ENCODE results near the gene SMIM24. TPM values are rescaled to one million over a fixed set of nuclear protein-coding genes. Genes with fewer than 3 reads are reported as not detected.

Gene SMIM24
- total and polyA plus RNA-seq, 4 experiments from 2014 or later: not detected

GRCh38 chr19:3496392-3497273 lies 16.3 kb upstream of the SMIM24 start:
- Histone ChIP-seq H3K27me3 (ENCODE audit: insufficient read depth, low read length) (no peaks in the 10 kb centered on the region), H3K4me1 (ENCODE audit: insufficient read depth, low read length) (peaks cover 31% of the 10 kb centered on the region), H3K36me3 (ENCODE audit: insufficient read depth, low read length) (peaks cover 18% of the 10 kb centered on the region), H3K27ac (ENCODE audit: low read depth, low read length) (no peak overlapping the region), H3K9me3 (ENCODE audit: control insufficient read depth in 1 of 2, low read length in 2 of 2) (no peaks in the 10 kb centered on the region), H3K4me3 (ENCODE audit: low read length in 2 of 2) (no peak overlapping the region)
- H3K4me3 Mint-ChIP-seq: peak overlapping the region in 1 of 8 donors; percentile 33
- ChIA-PET CTCF (ENCODE audit: partially characterized antibody) (interaction anchor here (6.1 kb wide), 1 partner anchor 11 kb away, joined by 39 read pairs; no protein-coding TSS in a partner anchor), POLR2A (ENCODE audit: partially characterized antibody) (interaction anchor here (1.4 kb wide), 1 partner anchor 8 kb away, joined by 4 read pairs; no protein-coding TSS in a partner anchor)
- H3K36me3 Mint-ChIP-seq: peaks cover 20 to 33% of the 10 kb centered on the region in 2 donors
- H3K27ac Mint-ChIP-seq: peak overlapping the region in 1 of 7 donors; percentile 53
- no peaks in the 10 kb centered on the region for H3K27me3 Mint-ChIP-seq
- peaks cover 14 to 35% (median 19%) of the 10 kb centered on the region in 4 donors for H3K4me1 Mint-ChIP-seq
- DNase-seq: peak in 1 of 5 donors; percentile 13
- intact Hi-C loops (cut with micrococcal nuclease): no loop called here
- peaks cover 0 to 5% (median 0%) of the 10 kb centered on the region in 8 donors for H3K9me3 Mint-ChIP-seq

- H3K36me3 ChIP-seq (ENCODE audit: insufficient read depth, low read length): peaks cover 22% of the 10 kb centered on the region
- intact Hi-C loops (cut with micrococcal nuclease): no loop called here
- H3K36me3 Mint-ChIP-seq: peaks cover 20 to 32% of the 10 kb centered on the region in 2 donors
Observed at GRCh38 chr19:3494559-3494958, 14.2 kb upstream of the SMIM24 start.

GRCh38 chr19:3494051-3494450 lies 13.7 kb upstream of the SMIM24 start:
- Histone ChIP-seq H3K27me3 (ENCODE audit: insufficient read depth, low read length) (no peaks in the 10 kb centered on the region), H3K4me3 (ENCODE audit: low read length in 2 of 2) (no peak overlapping the region), H3K27ac (ENCODE audit: low read depth, low read length) (no peak overlapping the region), H3K4me1 (ENCODE audit: insufficient read depth, low read length) (peaks cover 14% of the 10 kb centered on the region), H3K9me3 (ENCODE audit: control insufficient read depth in 1 of 2, low read length in 2 of 2) (no peaks in the 10 kb centered on the region), H3K36me3 (ENCODE audit: insufficient read depth, low read length) (peaks cover 22% of the 10 kb centered on the region)
- intact Hi-C loops (cut with micrococcal nuclease): no loop called here
- peak in 3 of 5 donors; percentile 16 to 32 (median 21) for DNase-seq
- Mint-ChIP-seq H3K4me3 (peak overlapping the region in 3 of 8 donors; percentile 32 to 51 (median 41)), H3K27me3 (no peaks in the 10 kb centered on the region), H3K36me3 (peaks cover 18 to 32% of the 10 kb centered on the region in 2 donors), H3K27ac (peak overlapping the region in 1 of 7 donors; percentile 57), H3K9me3 (peaks cover 0 to 2% (median 0%) of the 10 kb centered on the region in 8 donors), H3K4me1 (peaks cover 4 to 17% (median 9%) of the 10 kb centered on the region in 4 donors)
- ChIA-PET POLR2A (ENCODE audit: partially characterized antibody) (no interaction called here), CTCF (ENCODE audit: partially characterized antibody) (interaction anchor here (0.5 to 1.5 kb wide), 4 partner anchors 9 to 63 kb away, joined by 3 to 12 read pairs (median 4); no protein-coding TSS in a partner anchor)

More at GRCh38 chr19:3494559-3494958, 14.2 kb upstream of the SMIM24 start:
- peak in 4 of 5 donors; percentile 27 to 65 (median 37) for DNase-seq
- peaks cover 19% of the 10 kb centered on the region for H3K4me1 ChIP-seq (ENCODE audit: insufficient read depth, low read length)
- no peaks in the 10 kb centered on the region for H3K9me3 ChIP-seq (ENCODE audit: control insufficient read depth in 1 of 2, low read length in 2 of 2)
- peak overlapping the region in 3 of 7 donors; percentile 36 to 68 (median 64) for H3K27ac Mint-ChIP-seq
- H3K4me3 Mint-ChIP-seq: peak overlapping the region in 2 of 8 donors; percentile 6 to 17
- H3K27ac ChIP-seq (ENCODE audit: low read depth, low read length): no peak overlapping the region
- ChIA-PET CTCF (ENCODE audit: partially characterized antibody) (interaction anchor here (0.5 to 1.5 kb wide), 4 partner anchors 9 to 63 kb away, joined by 3 to 12 read pairs (median 4); no protein-coding TSS in a partner anchor), POLR2A (ENCODE audit: partially characterized antibody) (no interaction called here)
- no peak overlapping the region for H3K4me3 ChIP-seq (ENCODE audit: low read length in 2 of 2)
- H3K27me3 ChIP-seq (ENCODE audit: insufficient read depth, low read length): no peaks in the 10 kb centered on the region
- H3K4me1 Mint-ChIP-seq: peaks cover 6 to 21% (median 11%) of the 10 kb centered on the region in 4 donors
- peaks cover 0 to 2% (median 0%) of the 10 kb centered on the region in 8 donors for H3K9me3 Mint-ChIP-seq
- H3K27me3 Mint-ChIP-seq: no peaks in the 10 kb centered on the region

- Histone ChIP-seq H3K27me3 (ENCODE audit: insufficient read depth, low read length) (no peaks in the 10 kb centered on the region), H3K9me3 (ENCODE audit: control insufficient read depth in 1 of 2, low read length in 2 of 2) (no peaks in the 10 kb centered on the region), H3K4me1 (ENCODE audit: insufficient read depth, low read length) (peaks cover 11% of the 10 kb centered on the region), H3K27ac (ENCODE audit: low read depth, low read length) (no peak overlapping the region), H3K36me3 (ENCODE audit: insufficient read depth, low read length) (peaks cover 22% of the 10 kb centered on the region), H3K4me3 (ENCODE audit: low read length in 2 of 2) (no peak overlapping the region)
- H3K36me3 Mint-ChIP-seq: peaks cover 17 to 33% of the 10 kb centered on the region in 2 donors
- H3K4me3 Mint-ChIP-seq: no peak overlapping the region
- peaks cover 0 to 2% (median 0%) of the 10 kb centered on the region in 8 donors for H3K9me3 Mint-ChIP-seq
- H3K4me1 Mint-ChIP-seq: peaks cover 2 to 13% (median 7%) of the 10 kb centered on the region in 4 donors
- intact Hi-C loops (cut with micrococcal nuclease): no loop called here
- CTCF ChIA-PET (ENCODE audit: partially characterized antibody): interaction anchor here (1.5 kb wide), 1 partner anchor 8 kb away, joined by 12 read pairs; no protein-coding TSS in a partner anchor
- no peak for DNase-seq
- no peaks in the 10 kb centered on the region for H3K27me3 Mint-ChIP-seq
- peak overlapping the region in 2 of 7 donors; percentile 38 to 70 for H3K27ac Mint-ChIP-seq
- POLR2A ChIA-PET (ENCODE audit: partially characterized antibody): no interaction called here
Observed at GRCh38 chr19:3493651-3494050, 13.3 kb upstream of the SMIM24 start.

- H3K4me3 Mint-ChIP-seq: no peak overlapping the region
- peak overlapping the region in 1 of 7 donors; percentile 27 for H3K27ac Mint-ChIP-seq
- intact Hi-C loops (cut with micrococcal nuclease): no loop called here
- no peaks in the 10 kb centered on the region for H3K27me3 ChIP-seq (ENCODE audit: insufficient read depth, low read length)
- no peak overlapping the region for H3K27ac ChIP-seq (ENCODE audit: low read depth, low read length)
- H3K36me3 ChIP-seq (ENCODE audit: insufficient read depth, low read length): peaks cover 22% of the 10 kb centered on the region
- no peaks in the 10 kb centered on the region for H3K27me3 Mint-ChIP-seq
- peaks cover 0 to 2% (median 0%) of the 10 kb centered on the region in 8 donors for H3K9me3 Mint-ChIP-seq
- H3K9me3 ChIP-seq (ENCODE audit: control insufficient read depth in 1 of 2, low read length in 2 of 2): no peaks in the 10 kb centered on the region
- H3K4me3 ChIP-seq (ENCODE audit: low read length in 2 of 2): no peak overlapping the region
- CTCF ChIA-PET (ENCODE audit: partially characterized antibody): no interaction called here
- peaks cover 17 to 35% of the 10 kb centered on the region in 2 donors for H3K36me3 Mint-ChIP-seq
- H3K4me1 ChIP-seq (ENCODE audit: insufficient read depth, low read length): peaks cover 10% of the 10 kb centered on the region
- peaks cover under 1 to 8% (median 6%) of the 10 kb centered on the region in 4 donors for H3K4me1 Mint-ChIP-seq
- POLR2A ChIA-PET (ENCODE audit: partially characterized antibody): no interaction called here
- DNase-seq: no peak
Observed at GRCh38 chr19:3492919-3493318, 12.6 kb upstream of the SMIM24 start.

- CTCF ChIA-PET (ENCODE audit: partially characterized antibody): interaction anchor here (1.0 to 2.1 kb wide), 2 partner anchors 9 to 164 kb away, joined by 3 to 7 read pairs; partner anchors contain the start of gene DOHH
- POLR2A ChIA-PET (ENCODE audit: partially characterized antibody): interaction anchor here (2.5 kb wide), 1 partner anchor 8 kb away, joined by 7 read pairs; the partner anchor contains the start of gene DOHH
- H3K4me1 Mint-ChIP-seq: peaks cover 0 to 7% (median 4%) of the 10 kb centered on the region in 4 donors
- peaks cover 0 to under 1% (median 0%) of the 10 kb centered on the region in 8 donors for H3K9me3 Mint-ChIP-seq
- H3K27me3 Mint-ChIP-seq: no peaks in the 10 kb centered on the region
- peaks cover 10% of the 10 kb centered on the region for H3K4me1 ChIP-seq (ENCODE audit: insufficient read depth, low read length)
- H3K36me3 ChIP-seq (ENCODE audit: insufficient read depth, low read length): peaks cover 21% of the 10 kb centered on the region
- DNase-seq: no peak
- peaks cover 15 to 35% of the 10 kb centered on the region in 2 donors for H3K36me3 Mint-ChIP-seq
- H3K27me3 ChIP-seq (ENCODE audit: insufficient read depth, low read length): no peaks in the 10 kb centered on the region
- H3K27ac ChIP-seq (ENCODE audit: low read depth, low read length): no peak overlapping the region
- no peak overlapping the region for H3K27ac Mint-ChIP-seq
- no peak overlapping the region for H3K4me3 ChIP-seq (ENCODE audit: low read length in 2 of 2)
- no peaks in the 10 kb centered on the region for H3K9me3 ChIP-seq (ENCODE audit: control insufficient read depth in 1 of 2, low read length in 2 of 2)
- intact Hi-C loops (cut with micrococcal nuclease): no loop called here
- H3K4me3 Mint-ChIP-seq: no peak overlapping the region
Observed at GRCh38 chr19:3492131-3492839, 12.0 kb upstream of the SMIM24 start.
